DMS79 (cell line): ENCODE measurements around the gene CDC42EP5.
"Not testable (repeated sequence)": the region's sequence is repeated elsewhere in the genome, so short reads cannot be mapped to it uniquely, and the experiment has no call there.

ENCODE experiments used
- DNase-seq: peaks from one replicate; lab custom pipeline; 2025; lab: John Stamatoyannopoulos, UW

Gene CDC42EP5

DNA sequence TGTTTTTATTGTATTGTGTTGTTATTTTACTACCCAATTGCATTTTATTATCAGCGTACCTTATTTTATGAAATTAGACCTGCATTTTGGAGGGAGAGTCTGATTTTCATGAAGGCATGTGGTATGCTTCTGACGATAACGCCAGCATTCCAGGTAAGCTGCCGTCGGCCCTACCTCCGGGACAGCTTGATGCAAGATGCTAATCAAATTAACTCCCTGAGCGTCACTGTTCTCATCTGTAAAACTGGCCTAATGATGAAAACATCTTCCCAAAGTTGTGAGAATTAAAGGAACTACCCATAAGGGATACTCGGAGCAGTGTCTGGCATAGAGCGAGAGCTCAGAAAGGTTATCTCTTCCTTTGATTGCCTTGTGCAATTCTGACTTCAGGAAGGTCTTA is 16.7 kb upstream of the CDC42EP5 start:
- DNase-seq = no peak

DNA sequence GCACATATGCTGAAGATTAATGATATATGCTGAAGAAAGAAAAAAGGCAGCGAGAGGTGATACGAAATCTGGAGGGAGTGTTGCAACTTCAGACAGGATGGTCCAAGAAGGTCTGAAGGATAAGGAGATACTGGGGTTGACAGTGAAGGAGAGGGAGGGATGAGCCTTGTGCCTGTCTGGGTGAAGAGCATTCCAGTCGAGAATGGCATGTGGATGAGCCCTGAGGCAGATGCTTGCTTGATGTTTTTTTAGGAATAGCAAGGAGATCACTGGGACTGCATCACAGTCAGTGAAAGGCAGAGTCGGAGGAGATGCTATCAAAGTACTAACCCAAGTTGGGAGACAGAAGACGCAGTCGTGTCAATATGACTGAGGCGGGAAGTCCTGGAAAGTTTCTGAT is 16.2 kb upstream of the CDC42EP5 start:
- DNase-seq = no peak

- DNase-seq = no peak
These were observed 12.8 kb upstream of the CDC42EP5 start for GRCh38 chr19:54485851-54486250.

- DNase-seq = no peak
These were observed 11.4 kb upstream of the CDC42EP5 start for GRCh38 chr19:54484451-54484850.

- no peak for DNase-seq
These were observed 9.8 kb upstream of the CDC42EP5 start for GRCh38 chr19:54482889-54483288.

GRCh38 chr19:54481326-54481930 is 8.3 kb upstream of the CDC42EP5 start:
- peak; percentile 29 for DNase-seq

GRCh38 chr19:54480051-54480450 is 7.0 kb upstream of the CDC42EP5 start:
- DNase-seq = no peak

GRCh38 chr19:54478677-54479266 is 5.7 kb upstream of the CDC42EP5 start:
- no peak for DNase-seq

DNA sequence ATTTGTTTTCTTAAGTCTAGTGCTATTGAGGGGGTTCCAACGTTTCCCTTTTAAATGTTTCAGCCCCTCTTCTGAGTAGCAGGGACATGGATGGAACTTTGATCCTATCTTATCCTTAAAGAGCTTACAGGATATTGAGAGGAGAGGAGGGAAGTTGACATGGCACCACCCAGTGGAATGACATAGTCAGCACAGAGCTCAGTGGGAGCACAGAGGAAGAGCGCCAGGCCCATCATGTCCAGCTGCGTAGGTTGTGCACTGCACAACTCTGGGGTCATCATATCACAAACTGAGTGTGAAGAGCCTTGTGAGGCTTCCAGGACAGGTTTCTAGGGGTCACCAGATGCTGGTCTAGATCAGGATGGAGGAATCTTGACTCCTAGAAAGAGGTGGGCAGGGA is 4.6 kb upstream of the CDC42EP5 start:
- DNase-seq = no peak

- no peak for DNase-seq
These were observed 2.6 kb upstream of the CDC42EP5 start for GRCh38 chr19:54475706-54476105.

DNA sequence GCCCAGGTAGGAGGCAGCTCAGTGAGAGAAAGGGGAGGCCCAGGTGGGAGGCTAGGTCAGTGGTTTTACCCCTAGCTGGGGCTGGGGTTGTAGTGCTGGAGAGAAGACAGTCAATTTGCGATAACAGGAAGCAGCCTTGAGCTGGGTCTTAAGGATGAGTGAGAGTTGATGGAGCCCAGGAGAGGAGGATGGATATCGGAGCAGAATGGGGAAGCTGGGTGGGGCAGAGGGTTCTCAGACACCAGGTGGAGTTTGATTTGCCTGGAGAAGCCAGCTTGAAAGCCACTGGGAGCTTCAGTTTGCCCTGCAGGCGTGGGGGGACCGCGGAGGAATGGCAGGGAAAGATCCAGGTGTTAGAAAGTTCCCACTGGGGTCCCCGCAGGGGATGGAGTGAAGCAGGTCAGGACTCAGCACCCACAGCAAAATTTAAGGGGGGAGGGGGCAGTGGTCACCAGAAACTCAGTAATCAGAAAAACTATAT is 836 bp upstream of the CDC42EP5 start:
- DNase-seq = no peak

DNA sequence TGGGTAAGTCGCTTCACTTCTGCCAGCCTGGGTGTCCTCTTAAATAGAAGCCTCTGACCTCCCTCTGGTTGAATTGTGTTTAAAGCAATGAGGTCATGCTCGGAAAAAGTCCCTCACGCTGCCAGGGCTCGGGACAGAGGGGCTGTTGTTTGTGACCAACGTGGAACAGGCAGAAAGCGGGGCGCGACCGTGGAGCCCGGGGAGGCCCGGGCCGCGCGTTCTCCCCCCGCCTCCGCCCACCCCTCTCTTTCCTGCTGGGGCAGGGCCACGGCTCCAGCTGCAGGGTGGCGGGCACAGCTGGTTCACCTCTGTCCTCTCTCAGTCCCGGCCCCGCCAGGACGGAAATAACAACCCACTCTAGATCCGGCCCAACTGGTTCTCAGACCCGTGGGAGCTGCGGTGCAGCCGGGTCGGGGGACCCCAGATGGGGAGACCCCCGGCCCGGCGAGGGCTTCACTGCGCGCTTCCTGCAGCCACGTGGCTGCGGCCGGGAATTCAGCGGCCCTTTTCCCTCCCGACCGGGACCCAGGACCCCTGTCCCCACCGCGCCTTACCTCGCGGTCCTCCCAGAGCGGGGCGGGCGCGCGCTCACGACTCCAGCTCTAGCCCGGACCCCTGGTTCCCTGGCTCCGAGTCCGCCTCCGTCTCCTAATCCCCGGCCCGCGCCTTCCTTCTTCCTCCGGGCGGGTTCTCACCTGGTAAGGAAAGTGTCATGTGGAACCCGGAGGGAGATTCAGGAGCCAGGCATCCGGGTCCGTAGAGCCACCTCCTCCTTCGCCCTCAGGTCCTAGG is 1.9 kb downstream of the CDC42EP5 start:
- no peak for DNase-seq

- DNase-seq = no peak
These were observed 2.7 kb downstream of the CDC42EP5 start for GRCh38 chr19:54470276-54470887.

DNA sequence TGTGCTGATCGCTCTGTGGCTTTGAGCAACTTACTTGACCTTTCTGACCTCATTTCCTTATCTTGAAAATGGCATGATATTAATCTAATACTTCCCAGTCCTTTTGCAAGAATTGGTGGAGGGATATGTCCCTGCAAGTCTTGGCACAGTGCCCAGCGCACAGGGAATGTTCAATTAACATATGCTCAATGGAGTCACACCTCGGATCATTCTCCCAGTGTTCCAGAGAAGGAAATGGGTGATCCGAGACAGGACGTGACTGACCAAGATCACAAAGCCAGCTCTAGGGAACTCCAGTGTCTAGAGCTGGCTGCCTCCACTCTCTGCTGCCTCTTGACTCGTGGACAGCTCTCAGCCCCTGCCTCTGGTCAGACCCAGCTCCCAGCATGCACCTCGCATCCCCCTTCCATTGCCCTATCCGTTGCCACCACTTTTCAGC is 3.6 kb downstream of the CDC42EP5 start:
- DNase-seq = no peak

GRCh38 chr19:54466110-54466480 is 7.0 kb downstream of the CDC42EP5 start:
- not testable (repeated sequence) for DNase-seq

DNA sequence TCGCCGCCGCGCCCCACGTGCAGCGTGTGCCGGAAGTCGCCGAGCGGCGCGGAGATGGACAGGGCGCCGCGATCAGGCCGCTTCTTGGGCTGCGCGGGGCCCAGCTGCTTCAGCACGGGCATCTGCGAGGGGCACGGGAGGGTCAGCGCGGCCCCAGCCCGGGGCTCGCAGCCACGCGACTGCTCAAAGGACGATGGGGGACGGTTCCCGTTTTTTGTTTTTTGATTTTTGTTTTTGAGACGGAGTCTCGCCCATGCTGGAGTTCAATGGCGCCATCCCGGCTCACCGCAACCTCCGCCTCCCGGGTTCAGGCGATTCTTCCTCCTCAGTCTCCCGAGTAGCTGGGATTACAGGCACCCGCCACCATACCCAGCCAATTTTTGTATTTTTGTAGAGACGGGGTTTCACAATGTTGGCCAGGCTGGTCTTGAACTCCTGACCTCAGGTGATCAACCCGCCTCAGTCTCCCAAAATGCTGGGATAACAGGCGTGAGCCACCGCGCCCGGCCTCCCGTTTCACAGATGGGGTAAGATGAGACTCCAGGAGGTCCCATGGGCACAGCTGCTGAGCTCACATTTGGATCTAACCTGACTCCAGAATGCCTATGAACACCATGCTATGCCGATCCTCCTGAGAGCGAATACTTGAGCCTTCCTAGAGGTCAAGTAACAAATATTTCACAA is 7.5 kb downstream of the CDC42EP5 start:
- DNase-seq = no peak

- DNase-seq = peak; percentile 69
These were observed 8.3 kb downstream of the CDC42EP5 start for GRCh38 chr19:54464630-54465425.

DNA sequence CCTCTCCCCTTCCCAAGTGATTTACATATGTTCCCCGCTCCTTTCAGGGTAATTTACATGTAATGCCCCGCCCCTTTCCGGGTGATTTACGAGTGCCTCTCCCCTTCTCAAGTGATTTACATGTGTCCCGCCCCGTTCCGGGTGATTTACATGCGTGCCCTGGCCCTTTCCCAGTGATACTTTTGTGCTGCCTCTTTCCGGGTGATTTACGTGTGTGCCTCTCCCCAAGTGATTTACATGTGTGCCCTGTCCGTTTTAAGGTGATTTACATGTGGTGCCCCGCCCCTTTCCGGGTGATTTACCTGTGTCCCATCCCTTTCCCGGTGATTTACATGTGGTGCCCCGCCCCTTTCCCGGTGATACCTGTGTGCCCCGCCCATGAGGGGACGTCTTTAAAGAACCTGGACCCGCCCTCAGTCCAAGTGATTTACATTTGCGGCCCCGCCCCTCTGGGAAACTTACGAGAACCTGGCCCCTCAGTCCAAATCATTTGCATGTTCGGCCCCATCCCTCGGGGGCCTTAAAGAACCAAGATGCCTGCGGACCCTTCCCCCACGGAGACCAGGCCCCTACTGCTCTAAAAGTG is 9.0 kb downstream of the CDC42EP5 start:
- peak; percentile 72 for DNase-seq

- DNase-seq = peak; percentile 71
These were observed 9.5 kb downstream of the CDC42EP5 start, which contains the start of gene LENG9 for GRCh38 chr19:54463531-54464043. LENG9 (minus strand) TSS chr19:54463778; CDS start chr19:54463526, 252 bp downstream.
